ENCODE data around the gene EMC6.

DNA sequence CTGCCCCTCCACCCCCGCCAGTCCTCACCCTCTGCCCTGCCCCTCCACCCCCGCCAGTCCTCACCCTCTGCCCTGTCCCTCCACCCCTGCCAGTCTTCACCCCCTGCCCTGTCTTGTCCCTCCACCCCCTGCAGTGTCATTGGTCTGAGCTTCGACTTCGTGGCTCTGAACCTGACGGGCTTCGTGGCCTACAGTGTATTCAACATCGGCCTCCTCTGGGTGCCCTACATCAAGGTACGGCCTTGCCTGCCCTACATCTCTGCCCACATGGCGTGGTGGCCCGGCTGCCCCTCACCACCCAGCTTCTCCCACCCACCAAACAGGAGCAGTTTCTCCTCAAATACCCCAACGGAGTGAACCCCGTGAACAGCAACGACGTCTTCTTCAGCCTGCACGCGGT is 12.3 kb upstream of the EMC6 start:
- TF ChIP-seq, protein P1, sequence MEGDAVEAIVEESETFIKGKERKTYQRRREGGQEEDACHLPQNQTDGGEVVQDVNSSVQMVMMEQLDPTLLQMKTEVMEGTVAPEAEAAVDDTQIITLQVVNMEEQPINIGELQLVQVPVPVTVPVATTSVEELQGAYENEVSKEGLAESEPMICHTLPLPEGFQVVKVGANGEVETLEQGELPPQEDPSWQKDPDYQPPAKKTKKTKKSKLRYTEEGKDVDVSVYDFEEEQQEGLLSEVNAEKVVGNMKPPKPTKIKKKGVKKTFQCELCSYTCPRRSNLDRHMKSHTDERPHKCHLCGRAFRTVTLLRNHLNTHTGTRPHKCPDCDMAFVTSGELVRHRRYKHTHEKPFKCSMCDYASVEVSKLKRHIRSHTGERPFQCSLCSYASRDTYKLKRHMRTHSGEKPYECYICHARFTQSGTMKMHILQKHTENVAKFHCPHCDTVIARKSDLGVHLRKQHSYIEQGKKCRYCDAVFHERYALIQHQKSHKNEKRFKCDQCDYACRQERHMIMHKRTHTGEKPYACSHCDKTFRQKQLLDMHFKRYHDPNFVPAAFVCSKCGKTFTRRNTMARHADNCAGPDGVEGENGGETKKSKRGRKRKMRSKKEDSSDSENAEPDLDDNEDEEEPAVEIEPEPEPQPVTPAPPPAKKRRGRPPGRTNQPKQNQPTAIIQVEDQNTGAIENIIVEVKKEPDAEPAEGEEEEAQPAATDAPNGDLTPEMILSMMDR (IDR thresholded peaks at IDR 0.05; ENCODE audit: low read depth, low read length, poor library complexity, severe bottlenecking), result no peak
- TF ChIP-seq EZH2phosphoT487 (IDR thresholded peaks at IDR 0.05; ENCODE audit: borderline replicate concordance, low read length), result no peak

Measured in DOHH2 (cell line).